Nephron progenitor cell (in vitro differentiated cells): Measurements from ENCODE around the gene WNT11.
"Not testable (repeated sequence)": the region's sequence is repeated elsewhere in the genome, so short reads cannot be mapped to it uniquely, and the experiment has no call there.

ENCODE experiments used
- DNase-seq: peaks from one replicate; pipeline ENCODE4 v3.0.0; 2021
- H3K27ac Mint-ChIP-seq: 2 replicates; pipeline ENCODE4 v1.8.0; 2021; ENCODE audit warnings: mild to moderate bottlenecking, moderate library complexity, mixed read lengths
- H3K27me3 Mint-ChIP-seq: 2 replicates; pipeline ENCODE4 v1.8.0; 2021; ENCODE audit warnings: mild to moderate bottlenecking, low read depth, mixed read lengths; ENCODE audit not compliant: poor library complexity
- H3K36me3 Mint-ChIP-seq: 2 replicates; pipeline ENCODE4 v1.8.0; 2021; ENCODE audit warnings: low read depth, mixed read lengths
- H3K4me1 Mint-ChIP-seq: 2 replicates; pipeline ENCODE4 v1.8.0; 2021; ENCODE audit warnings: mixed read lengths
- H3K4me3 Mint-ChIP-seq: 2 replicates; pipeline ENCODE4 v1.8.0; 2021; ENCODE audit warnings: mild to moderate bottlenecking, moderate library complexity, mixed read lengths
- H3K9me3 Mint-ChIP-seq: 2 replicates; pipeline ENCODE4 v1.8.0; 2021; ENCODE audit warnings: mild to moderate bottlenecking, moderate library complexity, mixed read lengths
- CTCF ChIP-seq: fragments of 200-600 bp; sonication (generic); IDR thresholded peaks from 2 replicates; pipeline ENCODE4 v1.5.0; 2021; ENCODE audit warnings: antibody characterized with exemption

Gene WNT11

GRCh38 chr11:76200006-76200940, 6.0 kb downstream of the WNT11 start:
- Mint-ChIP-seq H3K36me3 (no peaks in the 10 kb centered on the region), H3K9me3 (no peaks in the 10 kb centered on the region), H3K27ac (no peak overlapping the region), H3K4me1 (peaks cover 16% of the 10 kb centered on the region), H3K4me3 (no peak overlapping the region), H3K27me3 (peaks cover 52% of the 10 kb centered on the region)
- DNase-seq: no peak
- no peak for TF ChIP-seq CTCF

- H3K4me3 Mint-ChIP-seq, H3K9me3 Mint-ChIP-seq, DNase-seq, H3K27ac Mint-ChIP-seq, H3K36me3 Mint-ChIP-seq: not testable (repeated sequence)
- H3K27me3 Mint-ChIP-seq: peaks cover 41% of the 10 kb centered on the region
- peaks cover 10% of the 10 kb centered on the region for H3K4me1 Mint-ChIP-seq
These were observed 7.6 kb downstream of the WNT11 start for GRCh38 chr11:76198691-76199090.

GRCh38 chr11:76197941-76198640, 8.2 kb downstream of the WNT11 start:
- Mint-ChIP-seq H3K4me3 (no peak overlapping the region), H3K27me3 (peaks cover 35% of the 10 kb centered on the region), H3K4me1 (peaks cover 10% of the 10 kb centered on the region), H3K27ac (no peak overlapping the region), H3K36me3 (no peaks in the 10 kb centered on the region), H3K9me3 (no peaks in the 10 kb centered on the region)
- DNase-seq: no peak
- TF ChIP-seq CTCF: no peak

DNA sequence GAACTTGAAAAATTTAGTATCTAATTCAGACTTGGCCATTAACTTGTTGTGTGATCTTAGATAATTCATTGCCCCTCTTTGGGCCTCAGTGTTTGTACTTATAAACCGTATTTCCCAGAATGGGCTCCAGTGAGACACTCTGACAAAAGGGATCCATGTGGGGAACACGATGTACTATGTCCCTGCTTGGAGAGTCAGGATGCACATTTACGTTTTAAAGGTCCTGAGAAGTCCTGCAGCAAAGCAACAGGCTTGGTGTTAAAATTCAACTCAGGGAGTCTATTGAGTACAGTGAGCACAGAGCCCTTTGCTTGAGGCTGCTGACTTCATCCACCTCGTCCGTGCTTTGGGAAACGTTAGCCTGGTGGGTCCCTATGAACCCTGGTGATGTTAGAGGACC, 9.0 kb downstream of the WNT11 start:
- no peak for TF ChIP-seq CTCF
- peaks cover 10% of the 10 kb centered on the region for H3K4me1 Mint-ChIP-seq
- H3K4me3 Mint-ChIP-seq: no peak overlapping the region
- H3K9me3 Mint-ChIP-seq: no peaks in the 10 kb centered on the region
- peaks cover 27% of the 10 kb centered on the region for H3K27me3 Mint-ChIP-seq
- no peaks in the 10 kb centered on the region for H3K36me3 Mint-ChIP-seq
- H3K27ac Mint-ChIP-seq: no peak overlapping the region
- no peak for DNase-seq

GRCh38 chr11:76196849-76197248, 9.5 kb downstream of the WNT11 start:
- no peak overlapping the region for H3K27ac Mint-ChIP-seq
- H3K36me3 Mint-ChIP-seq: no peaks in the 10 kb centered on the region
- peaks cover 10% of the 10 kb centered on the region for H3K4me1 Mint-ChIP-seq
- peaks cover 23% of the 10 kb centered on the region for H3K27me3 Mint-ChIP-seq
- DNase-seq: no peak
- no peak overlapping the region for H3K4me3 Mint-ChIP-seq
- H3K9me3 Mint-ChIP-seq: no peaks in the 10 kb centered on the region
- no peak for TF ChIP-seq CTCF

- Mint-ChIP-seq H3K27ac (no peak overlapping the region), H3K4me1 (no peaks in the 10 kb centered on the region), H3K36me3 (no peaks in the 10 kb centered on the region), H3K4me3 (no peak overlapping the region), H3K27me3 (peaks cover 16% of the 10 kb centered on the region), H3K9me3 (no peaks in the 10 kb centered on the region)
- DNase-seq: no peak
- no peak for TF ChIP-seq CTCF
These were observed 11.2 kb downstream of the WNT11 start for GRCh38 chr11:76194872-76195668.
